HCT116 (cell line): ENCODE results near the gene GHRHR.

Experiments used
- YY1 ChIP-seq: IDR thresholded peaks from 2 replicates; pipeline ENCODE4 v1.6.1; 2011; ENCODE audit warnings: low read length, low read depth, moderate library complexity, mild to moderate bottlenecking; ENCODE audit not compliant: insufficient replicate concordance; ENCODE audit errors: extremely low read depth
- TF ChIP-seq, protein P1 (sequence below), 3 experiments: fragments of 200-600 bp in 1 of 3; sonication (generic) in 1 of 3; IDR thresholded peaks in 2 of 3; conservative IDR thresholded peaks in 1 of 3; 2 replicates each; pipeline ENCODE4 v1.5.1; 2012 to 2017; ENCODE audit warnings: low read depth in 2 of 3, low read length in 2 of 3, antibody characterized with exemption in 1 of 3, borderline replicate concordance in 1 of 3, control low read depth in 1 of 3, mild to moderate bottlenecking in 1 of 3, mixed read lengths in 1 of 3, mixed run types in 1 of 3, moderate library complexity in 1 of 3; ENCODE audit not compliant: insufficient read depth in 1 of 3

- TF ChIP-seq, protein P1, sequence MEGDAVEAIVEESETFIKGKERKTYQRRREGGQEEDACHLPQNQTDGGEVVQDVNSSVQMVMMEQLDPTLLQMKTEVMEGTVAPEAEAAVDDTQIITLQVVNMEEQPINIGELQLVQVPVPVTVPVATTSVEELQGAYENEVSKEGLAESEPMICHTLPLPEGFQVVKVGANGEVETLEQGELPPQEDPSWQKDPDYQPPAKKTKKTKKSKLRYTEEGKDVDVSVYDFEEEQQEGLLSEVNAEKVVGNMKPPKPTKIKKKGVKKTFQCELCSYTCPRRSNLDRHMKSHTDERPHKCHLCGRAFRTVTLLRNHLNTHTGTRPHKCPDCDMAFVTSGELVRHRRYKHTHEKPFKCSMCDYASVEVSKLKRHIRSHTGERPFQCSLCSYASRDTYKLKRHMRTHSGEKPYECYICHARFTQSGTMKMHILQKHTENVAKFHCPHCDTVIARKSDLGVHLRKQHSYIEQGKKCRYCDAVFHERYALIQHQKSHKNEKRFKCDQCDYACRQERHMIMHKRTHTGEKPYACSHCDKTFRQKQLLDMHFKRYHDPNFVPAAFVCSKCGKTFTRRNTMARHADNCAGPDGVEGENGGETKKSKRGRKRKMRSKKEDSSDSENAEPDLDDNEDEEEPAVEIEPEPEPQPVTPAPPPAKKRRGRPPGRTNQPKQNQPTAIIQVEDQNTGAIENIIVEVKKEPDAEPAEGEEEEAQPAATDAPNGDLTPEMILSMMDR (IDR thresholded peaks at IDR 0.05 in 2 of 3, conservative IDR thresholded peaks at IDR 0.05 in 1 of 3; ENCODE audit: borderline replicate concordance in 1 of 3, insufficient read depth in 1 of 3, low read depth in 2 of 3, low read length in 2 of 3) = no peak
- no peak for TF ChIP-seq YY1
These were observed 37.0 kb downstream of the GHRHR start for GRCh38 chr7:31000779-31001178.
